Stimulated activated naive CD8-positive, alpha-beta T cell treated with anti-CD3 and anti-CD28 coated beads, Interleukin-15, amount 100 ng/mL, for 72 hours (primary cell): ENCODE data around the gene ARMH3.
"Not testable (repeated sequence)": the region's sequence is repeated elsewhere in the genome, so short reads cannot be mapped to it uniquely, and the experiment has no call there.

Experiments used
- ATAC-seq: fragments of 150-1000 bp; cut with Tn5 transposase; 2 replicates; pipeline ENCODE4 v1.10.0; 2021; ENCODE audit warnings: mild to moderate bottlenecking, moderate library complexity
- DNase-seq, 2 donors: peaks; one replicate each; pipeline ENCODE4 v3.0.0; 2021 to 2022
- H3K27ac Mint-ChIP-seq, 2 donors: one replicate each; pipeline ENCODE4 v1.8.0; 2022; ENCODE audit warnings: mild to moderate bottlenecking in 2 of 2, mixed read lengths in 2 of 2, moderate library complexity in 2 of 2
- H3K27me3 Mint-ChIP-seq: one replicate; pipeline ENCODE4 v1.8.0; 2022; ENCODE audit warnings: mixed read lengths
- H3K4me1 Mint-ChIP-seq: one replicate; pipeline ENCODE4 v1.8.0; 2022; ENCODE audit warnings: mild to moderate bottlenecking, mixed read lengths
- H3K4me3 Mint-ChIP-seq, 2 donors: one replicate each; pipeline ENCODE4 v1.8.0; 2022; ENCODE audit warnings: mild to moderate bottlenecking in 2 of 2, mixed read lengths in 2 of 2, moderate library complexity in 1 of 2
- H3K9me3 Mint-ChIP-seq, 2 donors: one replicate each; pipeline ENCODE4 v1.8.0; 2022; ENCODE audit warnings: mixed read lengths in 2 of 2

ARMH3 gene

DNA sequence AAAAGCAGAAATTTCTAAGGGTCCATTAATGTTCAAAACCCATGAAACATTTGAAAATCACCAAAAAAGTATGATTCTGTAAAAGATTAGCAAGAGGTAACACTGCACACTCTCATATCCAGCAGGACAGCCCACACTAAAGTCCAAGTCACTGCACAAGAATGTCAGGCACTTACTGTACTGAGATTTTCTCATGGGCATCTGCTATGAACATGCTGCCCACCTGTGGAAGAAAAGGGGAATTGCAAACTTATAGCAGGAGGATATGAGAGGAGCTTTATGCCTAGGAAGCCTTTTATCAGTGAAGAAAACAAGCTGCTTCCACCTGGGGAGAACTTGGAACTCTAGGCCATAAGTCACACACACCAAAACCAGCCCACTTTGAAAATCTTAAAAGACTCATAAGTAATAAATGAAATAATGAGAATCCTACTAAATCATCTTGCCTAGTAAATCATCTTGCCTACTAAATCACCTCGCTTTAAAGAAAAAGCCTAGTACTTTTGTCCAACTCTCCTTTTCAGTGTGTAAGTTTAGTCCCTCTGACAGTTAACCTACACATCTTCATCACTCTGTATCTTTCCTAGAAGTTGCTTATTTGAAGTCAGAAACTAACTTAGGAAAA lies 46.1 kb downstream of the ARMH3 start:
- Mint-ChIP-seq H3K9me3 (no peaks in the 10 kb centered on the region), H3K4me1 (no peaks in the 10 kb centered on the region), H3K27me3 (no peaks in the 10 kb centered on the region), H3K27ac (no peak overlapping the region), H3K4me3 (no peak overlapping the region)
- ATAC-seq (peak; percentile 84), DNase-seq (peak; percentile 39)

- H3K4me3 Mint-ChIP-seq = no peak overlapping the region
- no peak for DNase-seq
- no peak for ATAC-seq
- peaks cover 7% of the 10 kb centered on the region for H3K4me1 Mint-ChIP-seq
- no peaks in the 10 kb centered on the region for H3K9me3 Mint-ChIP-seq
- H3K27ac Mint-ChIP-seq = no peak overlapping the region
- no peaks in the 10 kb centered on the region for H3K27me3 Mint-ChIP-seq
Measured at GRCh38 chr10:102007796-102008195, 48.2 kb downstream of the ARMH3 start.

- DNase-seq, ATAC-seq, H3K9me3 Mint-ChIP-seq, H3K27ac Mint-ChIP-seq, H3K4me3 Mint-ChIP-seq, H3K27me3 Mint-ChIP-seq: not testable (repeated sequence)
- peaks cover 13% of the 10 kb centered on the region for H3K4me1 Mint-ChIP-seq
Measured at GRCh38 chr10:102007031-102007430, 48.9 kb downstream of the ARMH3 start.

DNA sequence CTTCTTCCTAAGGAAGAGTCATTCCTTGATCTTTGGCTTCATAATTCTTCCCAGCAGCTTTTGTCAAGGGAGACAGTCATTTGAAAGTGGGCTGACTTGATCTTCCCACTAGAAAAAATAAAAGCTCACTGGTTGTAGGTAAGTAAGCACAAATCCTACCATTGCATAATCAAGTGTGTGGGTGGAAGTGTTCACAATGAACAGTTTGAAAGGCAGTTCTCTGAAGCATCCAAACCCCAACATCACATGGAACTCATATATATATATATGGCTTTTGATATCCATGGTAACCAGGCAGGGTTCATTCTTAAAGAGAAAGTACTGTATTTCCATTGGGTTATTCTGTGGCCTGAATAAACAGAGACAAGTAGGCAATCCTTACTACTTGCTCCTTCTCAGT lies 51.6 kb downstream of the ARMH3 start:
- no peaks in the 10 kb centered on the region for H3K27me3 Mint-ChIP-seq
- H3K4me1 Mint-ChIP-seq = peaks cover 24% of the 10 kb centered on the region
- H3K4me3 Mint-ChIP-seq = no peak overlapping the region
- H3K9me3 Mint-ChIP-seq = no peaks in the 10 kb centered on the region
- ATAC-seq (peak; percentile 54), DNase-seq (no peak)
- H3K27ac Mint-ChIP-seq = no peak overlapping the region

DNA sequence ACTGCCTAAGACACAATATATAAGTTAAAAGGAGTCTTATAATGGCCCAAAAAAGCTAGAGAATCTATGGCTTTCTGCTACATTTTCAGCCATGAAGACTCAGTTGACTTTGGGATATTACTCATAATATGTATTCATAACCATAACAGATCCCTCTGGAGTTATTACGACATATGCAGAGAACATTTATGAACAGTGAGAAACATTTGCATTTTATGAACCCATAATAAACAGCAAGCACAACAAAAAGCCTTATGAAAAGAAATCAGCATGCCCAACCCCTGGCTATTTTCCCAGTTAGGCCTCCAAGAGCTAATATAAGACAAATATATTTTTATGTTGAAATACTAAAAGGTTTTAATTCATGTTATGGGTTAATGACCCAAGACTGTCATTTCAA lies 52.4 kb downstream of the ARMH3 start:
- H3K9me3 Mint-ChIP-seq = no peaks in the 10 kb centered on the region
- peaks cover 24% of the 10 kb centered on the region for H3K4me1 Mint-ChIP-seq
- H3K27ac Mint-ChIP-seq = no peak overlapping the region
- H3K4me3 Mint-ChIP-seq = no peak overlapping the region
- DNase-seq (no peak), ATAC-seq (no peak)
- H3K27me3 Mint-ChIP-seq = no peaks in the 10 kb centered on the region

GRCh38 chr10:102001435-102002068 lies 54.4 kb downstream of the ARMH3 start:
- no peak for DNase-seq
- H3K4me1 Mint-ChIP-seq = peaks cover 24% of the 10 kb centered on the region
- peak; percentile 93 for ATAC-seq
- no peaks in the 10 kb centered on the region for H3K9me3 Mint-ChIP-seq
- no peak overlapping the region for H3K27ac Mint-ChIP-seq
- peak overlapping the region; percentile 4 to 7 for H3K4me3 Mint-ChIP-seq
- no peaks in the 10 kb centered on the region for H3K27me3 Mint-ChIP-seq

DNA sequence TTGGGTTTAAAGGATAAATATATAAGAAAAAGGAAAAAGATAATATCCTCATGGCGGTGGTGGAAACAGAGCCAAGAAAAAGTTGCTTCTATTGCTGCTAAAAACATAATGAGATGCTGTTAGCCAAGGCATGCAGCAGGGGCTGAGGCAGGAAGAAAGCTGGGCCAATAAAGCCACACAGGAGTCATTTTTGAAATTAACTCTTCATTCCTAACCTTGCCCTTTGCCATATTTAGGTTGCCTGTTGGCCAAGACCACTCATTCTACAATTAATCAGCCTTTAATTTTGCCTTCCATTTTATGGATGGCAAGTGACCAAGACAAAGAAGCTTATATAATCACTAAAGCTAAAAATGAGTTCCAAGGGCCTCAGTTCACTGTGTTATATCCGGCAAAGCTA lies 58.2 kb downstream of the ARMH3 start:
- peaks cover 17% of the 10 kb centered on the region for H3K4me1 Mint-ChIP-seq
- ATAC-seq (no peak), DNase-seq (no peak)
- no peak overlapping the region for H3K27ac Mint-ChIP-seq
- H3K4me3 Mint-ChIP-seq = no peak overlapping the region
- no peaks in the 10 kb centered on the region for H3K9me3 Mint-ChIP-seq
- no peaks in the 10 kb centered on the region for H3K27me3 Mint-ChIP-seq

DNA sequence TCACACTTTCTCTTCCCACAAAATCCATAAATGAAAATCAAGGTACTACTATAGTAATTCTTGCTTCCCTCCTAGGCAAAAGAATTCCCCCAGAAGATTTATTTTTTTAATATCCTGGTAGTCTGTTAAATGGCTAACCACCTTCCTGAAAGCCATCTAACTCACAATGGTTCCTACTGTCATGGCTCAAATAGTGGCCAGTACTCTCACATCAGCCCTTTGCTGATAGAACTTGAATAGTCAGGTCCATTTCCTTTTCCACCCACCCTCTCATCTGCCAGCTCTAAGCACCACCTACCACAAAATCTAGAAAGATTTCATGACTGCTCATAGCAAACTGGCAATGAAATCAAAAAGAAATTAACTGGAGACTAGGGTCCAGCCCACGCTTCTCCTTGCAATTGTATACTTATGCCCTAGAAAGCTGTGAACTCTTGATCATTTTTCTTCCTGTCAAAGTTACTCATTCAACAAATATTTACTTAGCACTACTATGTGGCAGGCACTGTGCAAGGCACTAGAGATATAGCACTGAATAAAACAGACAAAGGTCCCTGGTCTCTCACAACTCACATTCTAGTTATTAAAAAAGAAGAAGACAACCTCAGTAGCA lies 60.4 kb downstream of the ARMH3 start:
- H3K4me1 Mint-ChIP-seq = no peaks in the 10 kb centered on the region
- no peak for ATAC-seq
- peak overlapping the region in 1 of 2 donors; percentile 25 for H3K27ac Mint-ChIP-seq
- DNase-seq = no peak
- H3K4me3 Mint-ChIP-seq = no peak overlapping the region
- H3K27me3 Mint-ChIP-seq = no peaks in the 10 kb centered on the region
- no peaks in the 10 kb centered on the region for H3K9me3 Mint-ChIP-seq

DNA sequence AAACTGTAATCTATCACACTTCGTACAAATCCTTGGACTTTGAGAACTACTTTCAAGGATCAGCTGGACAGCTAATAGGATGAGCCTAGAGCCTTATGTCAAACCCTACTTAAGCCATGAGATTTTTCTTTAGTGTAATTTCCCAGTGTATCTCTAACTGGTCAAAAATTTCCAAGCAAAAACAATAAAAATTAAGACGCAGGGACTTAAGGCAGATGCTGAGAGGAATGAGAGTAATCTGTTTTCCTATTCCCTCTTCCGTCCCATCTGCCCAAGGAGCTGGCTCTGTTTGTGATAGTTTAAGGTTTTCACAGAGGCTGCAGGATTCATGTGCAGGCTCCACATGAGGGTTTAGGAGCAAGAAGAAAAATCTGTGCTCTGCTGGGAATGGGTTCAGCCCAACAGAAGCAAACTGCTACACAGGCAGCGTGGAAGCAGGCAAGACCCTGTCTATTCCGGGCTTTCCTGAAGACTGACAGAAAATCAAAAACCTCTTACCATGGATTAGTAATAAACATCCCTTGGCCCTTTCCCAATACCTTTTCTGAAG lies 62.2 kb downstream of the ARMH3 start:
- ATAC-seq (no peak), DNase-seq (no peak)
- no peaks in the 10 kb centered on the region for H3K9me3 Mint-ChIP-seq
- no peak overlapping the region for H3K4me3 Mint-ChIP-seq
- no peaks in the 10 kb centered on the region for H3K27me3 Mint-ChIP-seq
- peak overlapping the region in 1 of 2 donors; percentile 4 for H3K27ac Mint-ChIP-seq
- H3K4me1 Mint-ChIP-seq = no peaks in the 10 kb centered on the region

DNA sequence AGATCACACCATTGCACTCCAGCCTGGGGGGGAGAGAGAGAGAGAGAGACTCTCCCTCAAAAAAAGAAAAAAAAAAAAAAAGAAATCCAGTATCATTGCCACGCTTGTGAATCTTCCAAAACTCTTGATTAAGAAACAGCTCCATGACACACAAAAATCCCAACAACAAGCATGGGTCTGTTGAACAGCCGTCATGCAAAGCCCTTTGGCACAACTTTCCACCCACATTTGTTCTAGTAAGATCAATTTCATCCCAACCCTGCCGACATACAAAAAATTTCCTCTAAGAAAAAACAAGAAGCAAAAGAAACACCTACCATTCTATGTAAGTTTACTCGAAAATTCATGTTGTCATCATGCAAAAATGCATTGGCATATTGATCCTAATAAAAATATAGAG lies 62.8 kb downstream of the ARMH3 start:
- no peak for ATAC-seq
- Mint-ChIP-seq H3K27me3 (no peaks in the 10 kb centered on the region), H3K9me3 (no peaks in the 10 kb centered on the region), H3K4me1 (no peaks in the 10 kb centered on the region), H3K4me3 (no peak overlapping the region), H3K27ac (no peak overlapping the region)
- no peak for DNase-seq

DNA sequence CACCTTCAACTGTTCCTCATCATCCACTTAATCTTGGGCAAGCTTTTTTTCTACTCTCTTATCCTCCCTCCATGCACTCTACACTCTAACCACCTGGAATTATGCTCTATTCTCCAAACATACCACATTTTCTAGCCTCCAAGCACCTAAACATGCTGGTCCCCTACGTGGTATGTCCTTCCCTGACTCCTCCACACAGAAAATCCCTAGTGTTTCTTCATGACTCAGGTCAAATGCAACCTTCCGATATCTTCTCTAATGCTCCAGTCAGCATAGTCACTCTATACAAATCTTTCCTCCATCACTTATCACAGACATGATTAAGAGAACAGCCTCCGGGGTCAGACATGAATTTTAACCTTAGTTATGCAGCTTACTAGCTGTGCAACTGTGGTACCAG lies 68.8 kb downstream of the ARMH3 start:
- no peak for ATAC-seq
- H3K9me3 Mint-ChIP-seq = no peaks in the 10 kb centered on the region
- no peak for DNase-seq
- no peaks in the 10 kb centered on the region for H3K27me3 Mint-ChIP-seq
- no peak overlapping the region for H3K4me3 Mint-ChIP-seq
- H3K4me1 Mint-ChIP-seq = peaks cover 6% of the 10 kb centered on the region
- H3K27ac Mint-ChIP-seq = peak overlapping the region in 1 of 2 donors; percentile 28

- Mint-ChIP-seq H3K27ac (no peak overlapping the region), H3K27me3 (no peaks in the 10 kb centered on the region), H3K9me3 (no peaks in the 10 kb centered on the region), H3K4me3 (no peak overlapping the region), H3K4me1 (peaks cover 6% of the 10 kb centered on the region)
- DNase-seq = no peak
- no peak for ATAC-seq
Measured at GRCh38 chr10:101986624-101986971, 69.4 kb downstream of the ARMH3 start.

DNA sequence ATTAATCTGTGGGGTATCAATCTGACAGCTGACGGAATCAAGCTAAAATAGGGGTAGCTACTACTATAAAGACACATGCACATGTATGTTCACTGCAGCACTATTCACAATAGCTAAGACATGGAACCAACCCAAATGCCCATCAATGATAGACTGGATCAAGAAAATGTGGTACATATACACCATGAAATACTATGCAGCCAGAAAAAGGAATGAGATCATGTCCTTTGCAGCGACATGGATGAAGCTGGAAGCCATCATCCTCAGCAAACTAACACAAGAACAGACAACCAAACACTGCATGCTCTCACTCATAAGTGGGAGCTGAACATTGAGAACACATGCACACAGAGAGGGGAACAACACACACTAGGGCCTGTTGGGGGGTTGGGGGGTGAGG lies 75.3 kb downstream of the ARMH3 start:
- H3K4me1 Mint-ChIP-seq, H3K27me3 Mint-ChIP-seq, ATAC-seq, H3K27ac Mint-ChIP-seq, DNase-seq, H3K9me3 Mint-ChIP-seq, H3K4me3 Mint-ChIP-seq: not testable (repeated sequence)

GRCh38 chr10:101974091-101974971 lies 81.6 kb downstream of the ARMH3 start:
- ATAC-seq (no peak), DNase-seq (no peak)
- Mint-ChIP-seq H3K27ac (no peak overlapping the region), H3K27me3 (no peaks in the 10 kb centered on the region), H3K4me1 (peaks cover 30% of the 10 kb centered on the region), H3K4me3 (peak overlapping the region; percentile 0 to 56), H3K9me3 (no peaks in the 10 kb centered on the region)

GRCh38 chr10:101972761-101973160 lies 83.2 kb downstream of the ARMH3 start:
- H3K4me1 Mint-ChIP-seq = peaks cover 43% of the 10 kb centered on the region
- DNase-seq = no peak
- no peaks in the 10 kb centered on the region for H3K9me3 Mint-ChIP-seq
- H3K4me3 Mint-ChIP-seq = no peak overlapping the region
- no peak overlapping the region for H3K27ac Mint-ChIP-seq
- ATAC-seq = no peak
- no peaks in the 10 kb centered on the region for H3K27me3 Mint-ChIP-seq
